GM12878 (cell line): ENCODE measurements around the gene SNRPE.

Experiments
- ESRRA ChIP-seq: IDR thresholded peaks from 2 replicates; pipeline ENCODE4 v1.6.1; 2012; ENCODE audit warnings: mild to moderate bottlenecking, low read length, improper control_type of control experiment
- TF ChIP-seq, protein P1 (sequence below): fragments of 450-650 bp; IDR thresholded peaks from 2 replicates; pipeline ENCODE4 v1.6.1; 2016; ENCODE audit warnings: mild to moderate bottlenecking

DNA sequence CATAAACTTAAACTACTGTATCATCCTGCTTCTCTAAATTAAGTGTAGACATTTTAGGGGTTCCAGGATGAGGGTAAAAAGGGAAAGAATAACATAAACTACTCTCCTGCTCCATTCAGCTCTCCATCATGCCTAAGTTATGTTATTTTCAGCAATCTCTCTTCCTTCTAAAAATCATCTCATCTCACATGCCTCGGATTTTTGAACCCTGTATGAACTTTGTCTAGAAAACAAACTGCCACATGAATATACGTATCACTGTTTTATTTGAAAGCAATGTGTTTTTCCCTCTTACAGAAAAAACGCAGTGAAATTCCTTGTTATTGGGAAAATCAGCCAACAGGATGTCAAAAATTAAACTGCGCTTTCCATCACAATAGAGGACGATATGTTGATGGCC lies 33.4 kb upstream of the SNRPE start:
- TF ChIP-seq, protein P1, sequence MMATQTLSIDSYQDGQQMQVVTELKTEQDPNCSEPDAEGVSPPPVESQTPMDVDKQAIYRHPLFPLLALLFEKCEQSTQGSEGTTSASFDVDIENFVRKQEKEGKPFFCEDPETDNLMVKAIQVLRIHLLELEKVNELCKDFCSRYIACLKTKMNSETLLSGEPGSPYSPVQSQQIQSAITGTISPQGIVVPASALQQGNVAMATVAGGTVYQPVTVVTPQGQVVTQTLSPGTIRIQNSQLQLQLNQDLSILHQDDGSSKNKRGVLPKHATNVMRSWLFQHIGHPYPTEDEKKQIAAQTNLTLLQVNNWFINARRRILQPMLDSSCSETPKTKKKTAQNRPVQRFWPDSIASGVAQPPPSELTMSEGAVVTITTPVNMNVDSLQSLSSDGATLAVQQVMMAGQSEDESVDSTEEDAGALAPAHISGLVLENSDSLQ: no peak
- TF ChIP-seq ESRRA: no peak
